Measurements from ENCODE around the gene ZBTB4.

DNA sequence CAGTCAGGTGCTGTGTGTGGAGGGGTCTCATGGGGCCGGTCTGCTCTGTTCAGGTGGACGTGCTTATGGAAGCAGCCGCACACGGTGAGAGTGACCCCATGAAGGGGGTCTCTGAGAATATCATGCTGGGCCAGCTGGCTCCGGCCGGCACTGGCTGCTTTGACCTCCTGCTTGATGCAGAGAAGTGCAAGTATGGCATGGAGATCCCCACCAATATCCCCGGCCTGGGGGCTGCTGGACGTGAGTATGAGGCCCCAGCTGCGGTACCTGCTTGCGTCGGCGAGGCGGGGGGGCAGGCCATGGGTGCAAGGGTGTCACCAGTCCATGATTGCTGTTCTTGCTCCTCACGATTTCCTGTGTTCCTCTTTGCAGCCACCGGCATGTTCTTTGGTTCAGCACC lies 32.7 kb upstream of the ZBTB4 start:
- TF ChIP-seq POLR2A (IDR thresholded peaks at IDR 0.05; ENCODE audit: low read depth, low read length) (peak; percentile 36; the same call in 1 of the 2 replicates), TAF1 (IDR thresholded peaks at IDR 0.05; ENCODE audit: borderline replicate concordance, low read depth, low read length) (no peak)
